GM12891 (cell line): ENCODE measurements around the gene SHISA5.
"Not testable (repeated sequence)": the region's sequence is repeated elsewhere in the genome, so short reads cannot be mapped to it uniquely, and the experiment has no call there.

Experiments used
- DNase-seq: peaks from one replicate; pipeline ENCODE4 v3.0.0; 2011; ENCODE audit warnings: low spot score; ENCODE audit not compliant: insufficient read length
- FAIRE-seq: peaks from 2 replicates; lab custom pipeline; 2011; peaks lifted over from hg19 to GRCh38; lab: Jason Lieb, UNC
- PAX5 ChIP-seq: IDR thresholded peaks from 2 replicates; pipeline ENCODE4 v1.6.1; 2011; ENCODE audit warnings: low read length, moderate library complexity, mild to moderate bottlenecking; ENCODE audit not compliant: insufficient read depth, severe bottlenecking
- POLR2A ChIP-seq: IDR thresholded peaks from 2 replicates; pipeline ENCODE4 v1.6.1; 2011; ENCODE audit warnings: low read depth, low read length, control low read depth
- POLR2AphosphoS5 ChIP-seq: IDR thresholded peaks from 2 replicates; pipeline ENCODE4 v1.6.1; 2011; ENCODE audit warnings: low read depth, low read length, control low read depth
- POU2F2 ChIP-seq: IDR thresholded peaks from 2 replicates; pipeline ENCODE4 v1.6.1; 2011; ENCODE audit warnings: low read depth, mild to moderate bottlenecking, control low read depth, low read length, moderate library complexity
- SPI1 ChIP-seq: IDR thresholded peaks from 2 replicates; pipeline ENCODE4 v1.6.1; 2011; ENCODE audit warnings: low read depth, low read length, control low read depth
- TAF1 ChIP-seq: IDR thresholded peaks from 2 replicates; pipeline ENCODE4 v1.6.1; 2011; ENCODE audit warnings: low read depth, low read length, control low read depth

SHISA5 gene

DNA sequence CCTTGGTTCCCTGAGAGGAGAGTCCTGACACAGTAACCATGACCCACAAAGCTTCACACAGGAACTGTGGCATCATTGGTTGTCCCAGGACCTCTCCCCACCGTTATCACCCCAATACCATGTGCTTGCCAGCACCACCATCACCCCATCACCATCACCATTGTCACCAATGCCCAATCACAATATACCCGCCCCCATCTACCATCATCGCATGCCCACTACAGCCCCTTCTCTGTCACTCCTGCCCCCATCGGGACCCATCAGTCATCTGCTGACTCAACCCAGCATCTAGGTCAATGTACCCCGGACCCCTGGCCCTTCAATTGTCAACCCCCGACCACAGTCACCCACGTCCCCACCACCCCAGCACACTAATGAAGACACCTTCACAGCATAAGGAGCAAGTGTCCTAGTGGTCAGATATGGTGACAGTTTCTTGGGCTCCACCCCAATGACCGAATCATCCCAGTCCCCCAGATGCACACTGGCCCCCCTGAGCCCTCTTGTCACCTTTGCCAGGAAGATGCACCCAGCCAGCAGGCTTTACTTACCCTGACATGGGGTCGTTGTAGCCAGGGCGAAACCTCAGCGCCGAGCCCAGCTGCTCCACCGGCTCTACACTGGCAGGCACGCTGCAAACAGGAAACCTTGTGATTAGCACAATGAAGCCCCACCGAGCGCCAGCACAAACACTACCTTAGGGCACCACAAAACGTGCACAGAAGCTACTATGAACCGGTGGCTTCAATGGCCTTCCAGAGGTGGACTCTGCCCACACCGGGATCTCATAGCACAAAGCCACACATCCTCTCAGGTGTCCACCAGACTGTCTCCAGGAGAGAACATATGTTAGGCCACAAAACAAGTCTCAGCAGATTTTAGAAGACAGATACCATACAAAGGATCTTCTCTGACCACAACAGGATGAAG, 25.1 kb downstream of the SHISA5 start:
- DNase-seq (no peak), FAIRE-seq (peak; percentile 88)
- TF ChIP-seq POLR2A = no peak
- no peak for TF ChIP-seq SPI1
- no peak for TF ChIP-seq POU2F2
- TF ChIP-seq PAX5 = no peak
- no peak for TF ChIP-seq POLR2AphosphoS5
- no peak for TF ChIP-seq TAF1

DNA sequence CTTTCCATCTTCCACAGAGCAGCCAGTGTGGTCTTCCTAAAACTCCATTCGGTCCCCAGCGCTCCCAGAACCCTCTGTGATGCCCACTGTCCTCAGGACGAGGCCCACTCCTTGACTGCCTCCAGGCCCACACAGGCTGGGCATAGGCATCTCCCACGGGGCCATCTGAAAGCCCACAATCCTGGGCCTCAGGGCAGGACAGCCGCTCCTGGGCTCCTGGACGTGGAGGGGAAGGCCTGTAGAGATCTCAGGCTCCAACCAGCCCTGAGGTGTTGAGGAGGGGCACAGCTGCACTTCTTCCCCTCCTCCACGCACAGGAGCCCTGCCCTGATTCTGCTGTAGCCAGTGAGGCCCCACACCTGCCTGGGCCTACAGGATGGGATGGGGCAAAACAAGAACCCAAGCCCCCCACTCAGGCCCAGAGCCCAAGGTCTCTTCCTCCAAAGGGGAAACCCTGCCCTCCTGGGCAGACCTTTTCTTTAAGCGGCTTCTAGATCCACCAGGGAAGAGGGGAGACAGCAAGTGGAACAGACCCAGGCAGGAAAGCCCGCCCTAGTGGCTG, 25.9 kb downstream of the SHISA5 start:
- DNase-seq (no peak), FAIRE-seq (no peak)
- TF ChIP-seq POLR2AphosphoS5 = no peak
- no peak for TF ChIP-seq POLR2A
- no peak for TF ChIP-seq SPI1
- no peak for TF ChIP-seq PAX5
- TF ChIP-seq TAF1 = no peak
- TF ChIP-seq POU2F2 = no peak

- FAIRE-seq (peak; percentile 48), DNase-seq (no peak)
- no peak for TF ChIP-seq POLR2AphosphoS5
- TF ChIP-seq SPI1 = no peak
- no peak for TF ChIP-seq PAX5
- no peak for TF ChIP-seq POLR2A
- no peak for TF ChIP-seq POU2F2
- no peak for TF ChIP-seq TAF1
These were observed 27.4 kb downstream of the SHISA5 start for GRCh38 chr3:48476426-48477053.

DNA sequence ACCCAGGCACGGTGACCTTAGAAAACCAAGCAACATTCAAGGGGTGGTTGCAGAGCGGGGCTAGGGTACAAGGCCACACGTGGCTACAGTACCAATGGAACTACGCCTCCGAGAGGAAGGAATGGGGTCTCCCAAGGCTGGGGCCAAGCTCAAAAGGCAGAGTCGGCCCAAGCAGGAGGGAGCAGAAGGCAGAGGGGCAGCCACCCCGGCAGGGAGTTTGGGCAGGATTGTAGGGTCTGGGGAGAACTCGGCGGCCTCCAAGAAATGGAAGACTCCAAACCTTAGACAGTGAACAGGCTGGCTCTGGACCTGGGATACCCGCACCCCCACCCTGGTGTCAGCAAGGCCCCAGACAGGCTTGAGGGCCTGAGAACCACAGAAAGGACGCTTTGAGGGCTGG, 28.8 kb downstream of the SHISA5 start:
- DNase-seq (no peak), FAIRE-seq (no peak)
- TF ChIP-seq TAF1 (no peak), SPI1 (no peak), POLR2AphosphoS5 (no peak), POU2F2 (no peak), PAX5 (no peak), POLR2A (no peak)

DNA sequence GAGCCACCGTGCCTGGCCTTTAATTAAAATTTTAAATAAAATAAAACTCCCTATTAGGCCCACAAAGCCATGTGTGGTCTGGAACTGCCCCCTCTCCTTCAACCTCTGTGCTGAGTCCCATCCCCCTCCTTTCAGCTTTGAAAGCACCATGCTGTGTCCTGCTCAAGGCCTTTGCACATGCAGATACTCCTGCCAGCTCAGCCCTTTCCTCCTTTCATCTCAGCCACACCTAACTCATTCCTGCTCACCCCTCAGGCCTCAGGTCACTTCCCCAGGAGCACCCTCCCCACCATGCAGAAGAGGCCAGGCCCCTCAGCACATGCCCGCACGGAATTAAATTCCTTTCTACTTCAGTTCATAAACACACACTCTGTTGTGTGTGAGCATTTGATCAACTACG, 29.4 kb downstream of the SHISA5 start:
- TF ChIP-seq SPI1 = no peak
- TF ChIP-seq POLR2A = no peak
- no peak for TF ChIP-seq TAF1
- TF ChIP-seq POLR2AphosphoS5 = no peak
- TF ChIP-seq POU2F2 = no peak
- no peak for TF ChIP-seq PAX5
- no peak for FAIRE-seq

DNA sequence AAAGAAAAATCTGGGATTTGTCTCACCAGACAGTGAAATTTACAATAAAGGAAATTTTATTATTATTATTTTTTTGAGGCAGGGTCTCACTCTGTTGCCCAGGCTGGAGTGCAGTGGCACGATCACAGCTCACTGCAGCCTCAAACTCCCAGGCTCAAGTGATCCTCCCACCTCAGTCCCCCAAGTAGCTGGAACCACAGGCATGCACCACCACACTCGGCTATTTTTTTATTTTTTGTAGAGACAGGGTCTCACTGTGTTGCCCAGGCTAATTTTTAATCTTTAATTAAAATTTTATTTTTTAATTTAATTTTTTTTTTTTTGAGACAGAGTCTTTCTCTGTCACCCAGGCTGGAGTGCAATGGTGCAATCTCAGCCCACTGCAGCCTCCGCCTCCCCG, 29.9 kb downstream of the SHISA5 start:
- not testable (repeated sequence) for DNase-seq, FAIRE-seq

More for the DNA sequence above, 29.4 kb downstream of the SHISA5 start:
- DNase-seq = no peak

DNA sequence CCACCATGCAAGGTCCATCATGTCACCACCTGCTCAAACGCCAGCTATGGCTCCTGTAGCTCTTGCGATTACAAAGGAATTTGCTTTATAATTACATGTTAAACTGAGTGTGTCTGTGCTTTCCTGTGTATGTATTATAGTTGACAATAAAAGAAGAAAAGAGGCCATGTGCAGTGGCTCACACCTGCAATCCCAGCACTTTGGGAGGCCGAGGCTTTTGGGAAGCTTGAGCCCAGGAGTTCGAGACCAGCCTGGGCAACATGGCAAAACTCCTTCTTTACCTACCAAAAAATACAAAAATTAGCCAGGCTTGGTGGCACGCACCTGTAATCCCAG, 30.4 kb downstream of the SHISA5 start:
- no peak for TF ChIP-seq TAF1
- no peak for TF ChIP-seq POU2F2
- DNase-seq (no peak), FAIRE-seq (no peak)

DNA sequence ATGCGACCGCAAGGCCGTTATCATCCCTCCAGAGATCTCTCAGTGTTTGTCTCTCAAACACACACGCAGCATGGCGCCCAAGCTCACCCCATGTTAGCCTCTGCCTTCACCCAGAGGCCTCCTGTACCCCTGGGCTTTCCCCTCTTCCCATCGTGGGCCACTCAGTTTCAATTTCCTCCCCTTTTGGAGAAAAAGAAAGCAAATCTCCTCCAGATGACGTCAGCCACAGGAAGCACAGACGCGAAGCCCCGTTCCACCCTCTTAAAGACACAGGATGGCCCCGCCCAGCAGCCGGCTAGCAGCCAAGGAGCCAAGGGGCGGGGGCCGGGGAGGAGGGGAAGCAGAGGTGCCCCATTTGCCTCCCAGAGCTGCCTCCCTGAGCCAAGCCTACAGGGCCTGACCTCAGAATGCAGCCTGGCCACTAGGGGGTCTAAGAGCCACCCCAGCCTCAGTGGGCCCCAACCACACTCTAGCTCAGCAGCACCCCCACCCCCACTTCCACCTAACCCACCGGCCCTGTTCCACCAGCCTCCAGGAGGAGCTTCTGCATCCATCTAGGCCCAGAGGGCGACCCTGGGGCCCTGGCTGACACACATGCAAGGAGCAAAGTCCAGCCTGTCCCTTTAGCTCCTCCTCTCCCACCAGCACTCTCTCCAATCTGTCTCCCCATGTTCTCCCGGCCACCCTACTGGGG, 30.9 kb downstream of the SHISA5 start:
- peak; percentile 100 for FAIRE-seq
- peak; percentile 88 for DNase-seq

DNA sequence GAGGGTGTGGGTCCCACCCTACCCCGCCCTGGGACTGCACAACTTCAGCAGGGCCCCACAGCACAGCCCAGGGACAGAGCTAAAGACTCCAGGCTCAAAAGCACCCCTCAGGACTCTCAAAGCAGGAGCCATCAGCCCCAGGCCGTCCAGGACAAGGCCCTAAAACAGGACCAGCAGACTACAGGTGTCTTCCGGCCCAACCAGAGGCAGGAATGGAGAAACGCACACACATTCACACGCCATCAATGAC, 31.4 kb downstream of the SHISA5 start:
- TF ChIP-seq POLR2AphosphoS5 (no peak), POLR2A (no peak), PAX5 (no peak), TAF1 (no peak), POU2F2 (no peak), SPI1 (no peak)
- FAIRE-seq (no peak), DNase-seq (no peak)

More for the DNA sequence above, 30.9 kb downstream of the SHISA5 start:
- peak; percentile 92 for TF ChIP-seq POLR2A
- TF ChIP-seq POU2F2 = peak; percentile 50
- peak; percentile 94 for TF ChIP-seq POLR2AphosphoS5
- no peak for TF ChIP-seq PAX5
- TF ChIP-seq TAF1 = peak; percentile 85
- TF ChIP-seq SPI1 = peak; percentile 21; the same call in 1 of the 2 replicates

DNA sequence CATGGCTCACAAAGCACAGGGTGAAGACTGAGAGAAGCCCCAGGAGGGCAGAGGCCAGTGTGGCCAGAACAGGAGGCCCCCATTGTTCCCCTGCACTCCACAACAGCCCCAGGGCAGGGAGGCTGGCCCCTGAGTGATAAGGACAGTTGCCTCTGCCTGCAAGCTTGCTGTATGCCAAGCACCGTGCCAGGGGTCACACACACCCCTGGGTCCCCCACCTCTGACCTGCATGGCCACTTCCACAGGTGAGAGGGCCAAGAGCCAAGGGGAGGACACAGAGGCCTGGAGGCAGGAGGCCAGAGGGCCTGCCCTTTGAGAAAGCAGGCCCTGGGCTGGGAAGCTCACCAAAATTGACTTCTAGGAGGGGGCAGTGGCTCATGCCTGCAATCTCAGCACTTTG, 33.7 kb downstream of the SHISA5 start:
- no peak for FAIRE-seq

More for the DNA sequence above, 33.7 kb downstream of the SHISA5 start:
- no peak for DNase-seq
- TF ChIP-seq SPI1 (no peak), POLR2AphosphoS5 (no peak), PAX5 (no peak), POU2F2 (no peak), TAF1 (no peak), POLR2A (no peak)
